ENCODE measurements around the gene SEPTIN6.

Gene SEPTIN6

DNA sequence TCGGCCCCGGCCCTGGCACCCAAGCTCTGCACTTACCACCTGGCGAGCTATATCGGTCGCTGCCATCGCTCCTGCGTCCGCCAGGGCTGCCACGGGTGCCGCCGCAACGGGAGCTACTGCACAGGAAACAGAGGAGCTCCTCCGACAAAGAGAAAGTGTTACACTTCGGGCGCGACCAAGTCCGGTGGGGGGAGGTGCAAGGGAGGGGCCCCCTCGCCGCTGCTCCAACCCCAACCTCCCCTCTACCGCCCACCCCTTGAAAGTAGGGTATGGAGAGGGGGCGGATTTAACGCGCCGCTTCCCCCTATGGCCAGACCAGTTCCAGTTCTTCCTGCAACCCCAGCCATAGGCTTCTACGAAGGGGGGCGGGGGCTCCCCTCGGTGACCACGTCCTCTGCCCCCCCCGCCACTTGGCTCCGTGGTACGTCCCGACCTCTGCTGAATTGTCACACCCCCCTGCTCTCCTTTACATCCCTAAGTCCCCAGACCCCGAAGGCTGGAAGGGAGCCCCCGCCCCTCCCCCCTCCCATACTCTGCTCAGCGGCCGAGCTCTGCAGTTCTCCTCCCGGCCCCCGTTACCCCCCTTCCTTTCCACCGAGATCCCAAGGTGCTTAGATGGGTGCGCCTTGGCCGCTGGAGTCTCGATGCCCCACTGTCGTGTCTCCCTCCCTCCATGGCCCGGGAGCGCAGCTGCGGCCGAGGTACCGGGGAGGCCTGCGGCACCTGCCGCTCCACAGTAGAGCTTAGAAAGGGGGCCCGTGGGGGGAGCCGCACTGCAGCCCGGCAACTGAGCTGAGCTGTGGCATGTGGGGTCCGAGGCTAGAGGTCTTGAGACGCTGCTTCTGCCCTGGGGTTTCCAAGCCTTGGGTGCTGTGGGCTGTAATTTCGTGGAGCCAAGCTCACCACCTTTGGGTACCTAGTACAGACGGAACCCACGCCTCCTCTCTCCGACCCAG is at the start of gene SEPTIN6:
TSS of gene SEPTIN6 (minus strand) at position 129 of the 956 bp plus-strand sequence. CDS start at position 66, 63 bp downstream.
- H3K4me1 ChIP-seq (ENCODE audit: control insufficient read depth in 2 of 2, insufficient read depth in 2 of 2, low read length in 2 of 2), result no peaks in the 10 kb centered on the region

DNA sequence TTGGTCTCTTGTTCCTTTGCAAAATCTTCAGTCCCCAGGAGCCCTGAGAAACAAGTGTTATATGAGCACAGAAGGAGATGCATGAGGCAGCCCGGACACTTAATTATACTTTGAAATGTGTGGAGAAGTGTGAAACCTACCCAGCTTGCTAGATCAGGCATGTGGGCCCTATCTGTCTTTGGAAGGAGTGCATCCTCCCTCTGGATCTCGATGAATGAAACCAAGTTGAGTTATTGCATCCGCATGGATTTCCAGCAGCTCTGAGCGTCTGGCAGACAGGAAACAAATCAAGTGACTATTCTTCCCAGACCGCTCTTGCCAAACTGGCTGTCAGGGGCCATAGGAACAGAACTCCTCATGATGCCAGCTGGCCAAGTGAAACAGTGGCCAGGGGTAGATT is 45.8 kb upstream of the SEPTIN6 start:
- Histone ChIP-seq H3K9me3 (ENCODE audit: control insufficient read depth in 2 of 2, low read length in 2 of 2) (no peaks in the 10 kb centered on the region), H3K36me3 (ENCODE audit: control insufficient read depth in 2 of 2, insufficient read depth in 2 of 2, low read length in 2 of 2) (no peaks in the 10 kb centered on the region), H3K27me3 (ENCODE audit: control insufficient read depth in 2 of 2, insufficient read depth in 2 of 2, low read length in 2 of 2) (peaks cover 0 to 6% of the 10 kb centered on the region in 2 donors), H3K27ac (ENCODE audit: low read depth in 2 of 2, low read length in 2 of 2) (no peak overlapping the region), H3K9ac (ENCODE audit: low read depth in 1 of 2, low read length in 2 of 2) (no peak overlapping the region), H3K4me3 (ENCODE audit: low read length in 2 of 2) (no peak overlapping the region), H3K4me1 (ENCODE audit: control insufficient read depth in 2 of 2, insufficient read depth in 2 of 2, low read length in 2 of 2) (no peaks in the 10 kb centered on the region)

More for the DNA sequence above, at the start of gene SEPTIN6:
- Histone ChIP-seq H3K9ac (ENCODE audit: low read depth in 1 of 2, low read length in 2 of 2) (peak within 1 kb of the TSS; percentile 47 to 65), H3K27me3 (ENCODE audit: control insufficient read depth in 2 of 2, insufficient read depth in 2 of 2, low read length in 2 of 2) (no peaks in the 10 kb centered on the region), H3K36me3 (ENCODE audit: control insufficient read depth in 2 of 2, insufficient read depth in 2 of 2, low read length in 2 of 2) (no peaks in the 10 kb centered on the region), H3K4me3 (ENCODE audit: low read length in 2 of 2) (peak within 1 kb of the TSS; percentile 69 to 74), H3K9me3 (ENCODE audit: control insufficient read depth in 2 of 2, low read length in 2 of 2) (no peaks in the 10 kb centered on the region), H3K27ac (ENCODE audit: low read depth in 2 of 2, low read length in 2 of 2) (peak within 1 kb of the TSS; percentile 68 to 82)

DNA sequence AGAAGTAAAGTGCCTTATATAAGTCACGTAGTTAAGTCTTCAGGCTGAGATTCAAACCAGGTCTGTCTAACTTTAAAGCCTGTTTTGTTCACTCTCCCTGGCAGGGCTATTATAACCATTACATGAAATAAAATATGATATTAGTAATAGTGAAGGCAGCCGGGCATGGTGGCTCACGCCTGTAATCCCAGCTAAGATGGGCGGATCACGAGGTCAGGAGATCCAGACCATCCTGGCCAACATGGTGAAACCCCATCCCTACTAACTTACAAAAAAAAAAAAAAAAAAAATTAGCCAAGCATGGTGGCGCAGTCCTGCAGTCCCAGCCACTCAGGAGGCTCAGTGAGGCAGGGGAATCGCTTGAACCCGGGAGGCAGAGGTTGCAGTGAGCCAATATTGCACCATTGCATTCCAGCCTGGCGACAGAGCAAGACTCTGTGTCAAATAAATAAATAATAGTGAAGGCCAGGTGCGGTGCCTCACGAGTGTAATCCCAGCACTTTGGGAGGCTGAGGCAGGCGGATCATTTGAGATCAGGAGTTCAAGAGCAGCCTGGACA is 43.3 kb upstream of the SEPTIN6 start:
- Histone ChIP-seq H3K9me3 (ENCODE audit: control insufficient read depth in 2 of 2, low read length in 2 of 2) (no peaks in the 10 kb centered on the region), H3K27me3 (ENCODE audit: control insufficient read depth in 2 of 2, insufficient read depth in 2 of 2, low read length in 2 of 2) (peaks cover 0 to 9% of the 10 kb centered on the region in 2 donors), H3K36me3 (ENCODE audit: control insufficient read depth in 2 of 2, insufficient read depth in 2 of 2, low read length in 2 of 2) (no peaks in the 10 kb centered on the region), H3K4me1 (ENCODE audit: control insufficient read depth in 2 of 2, insufficient read depth in 2 of 2, low read length in 2 of 2) (no peaks in the 10 kb centered on the region), H3K27ac (ENCODE audit: low read depth in 2 of 2, low read length in 2 of 2) (no peak overlapping the region), H3K9ac (ENCODE audit: low read depth in 1 of 2, low read length in 2 of 2) (no peak overlapping the region), H3K4me3 (ENCODE audit: low read length in 2 of 2) (no peak overlapping the region)

DNA sequence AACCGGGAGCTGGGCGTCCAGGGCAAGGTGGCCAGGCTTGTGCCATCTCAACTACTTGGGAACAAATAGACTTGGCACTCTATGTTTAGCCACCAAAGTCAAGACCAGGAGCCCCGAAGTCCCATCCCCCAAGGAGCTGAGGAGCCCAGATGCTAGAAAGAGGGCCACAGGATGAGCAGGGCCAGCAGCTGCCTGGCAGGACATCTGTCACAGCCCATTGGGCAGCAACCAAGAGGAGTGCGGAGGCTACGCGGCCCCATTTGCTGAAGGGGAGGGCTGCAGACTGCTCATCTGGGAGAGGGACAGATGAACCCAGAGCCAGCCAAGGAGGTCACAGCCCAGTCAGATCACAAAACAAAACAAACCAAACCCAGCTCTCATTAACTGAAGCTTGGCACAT is 42.5 kb upstream of the SEPTIN6 start:
- Histone ChIP-seq H3K9ac (ENCODE audit: low read depth in 1 of 2, low read length in 2 of 2) (no peak overlapping the region), H3K27me3 (ENCODE audit: control insufficient read depth in 2 of 2, insufficient read depth in 2 of 2, low read length in 2 of 2) (peaks cover 0 to 9% of the 10 kb centered on the region in 2 donors), H3K4me3 (ENCODE audit: low read length in 2 of 2) (no peak overlapping the region), H3K4me1 (ENCODE audit: control insufficient read depth in 2 of 2, insufficient read depth in 2 of 2, low read length in 2 of 2) (no peaks in the 10 kb centered on the region), H3K27ac (ENCODE audit: low read depth in 2 of 2, low read length in 2 of 2) (no peak overlapping the region), H3K9me3 (ENCODE audit: control insufficient read depth in 2 of 2, low read length in 2 of 2) (no peaks in the 10 kb centered on the region), H3K36me3 (ENCODE audit: control insufficient read depth in 2 of 2, insufficient read depth in 2 of 2, low read length in 2 of 2) (no peaks in the 10 kb centered on the region)

DNA sequence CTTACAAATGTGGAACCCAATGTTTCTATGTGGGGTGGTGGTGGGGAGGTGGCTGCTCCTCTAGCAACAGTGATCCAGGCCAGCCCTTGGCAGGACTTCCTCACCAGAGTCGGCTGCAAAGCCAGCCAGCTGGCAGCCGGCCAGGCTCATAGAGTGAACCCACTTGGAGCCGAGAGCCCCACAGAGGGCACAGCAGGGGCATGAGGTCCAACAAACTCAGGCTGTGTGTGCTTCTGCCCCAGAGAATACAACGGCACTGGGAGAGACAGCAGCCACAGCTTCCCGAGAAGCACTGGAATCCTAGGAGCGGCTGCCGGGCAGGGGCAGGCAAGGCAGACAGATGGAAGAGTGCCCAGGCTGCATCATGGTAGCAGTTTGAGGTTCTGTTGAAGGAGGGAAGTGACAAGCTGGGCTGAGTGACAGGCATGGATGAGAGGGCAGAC is 42.0 kb upstream of the SEPTIN6 start:
- H3K4me1 ChIP-seq (ENCODE audit: control insufficient read depth in 2 of 2, insufficient read depth in 2 of 2, low read length in 2 of 2), result no peaks in the 10 kb centered on the region
- H3K36me3 ChIP-seq (ENCODE audit: control insufficient read depth in 2 of 2, insufficient read depth in 2 of 2, low read length in 2 of 2), result no peaks in the 10 kb centered on the region
- no peaks in the 10 kb centered on the region for H3K9me3 ChIP-seq (ENCODE audit: control insufficient read depth in 2 of 2, low read length in 2 of 2)
- H3K27me3 ChIP-seq (ENCODE audit: control insufficient read depth in 2 of 2, insufficient read depth in 2 of 2, low read length in 2 of 2), result peaks cover 0 to 9% of the 10 kb centered on the region in 2 donors
- no peak overlapping the region for H3K4me3 ChIP-seq (ENCODE audit: low read length in 2 of 2)
- no peak overlapping the region for H3K27ac ChIP-seq (ENCODE audit: low read depth in 2 of 2, low read length in 2 of 2)
- H3K9ac ChIP-seq (ENCODE audit: low read depth in 1 of 2, low read length in 2 of 2), result no peak overlapping the region

DNA sequence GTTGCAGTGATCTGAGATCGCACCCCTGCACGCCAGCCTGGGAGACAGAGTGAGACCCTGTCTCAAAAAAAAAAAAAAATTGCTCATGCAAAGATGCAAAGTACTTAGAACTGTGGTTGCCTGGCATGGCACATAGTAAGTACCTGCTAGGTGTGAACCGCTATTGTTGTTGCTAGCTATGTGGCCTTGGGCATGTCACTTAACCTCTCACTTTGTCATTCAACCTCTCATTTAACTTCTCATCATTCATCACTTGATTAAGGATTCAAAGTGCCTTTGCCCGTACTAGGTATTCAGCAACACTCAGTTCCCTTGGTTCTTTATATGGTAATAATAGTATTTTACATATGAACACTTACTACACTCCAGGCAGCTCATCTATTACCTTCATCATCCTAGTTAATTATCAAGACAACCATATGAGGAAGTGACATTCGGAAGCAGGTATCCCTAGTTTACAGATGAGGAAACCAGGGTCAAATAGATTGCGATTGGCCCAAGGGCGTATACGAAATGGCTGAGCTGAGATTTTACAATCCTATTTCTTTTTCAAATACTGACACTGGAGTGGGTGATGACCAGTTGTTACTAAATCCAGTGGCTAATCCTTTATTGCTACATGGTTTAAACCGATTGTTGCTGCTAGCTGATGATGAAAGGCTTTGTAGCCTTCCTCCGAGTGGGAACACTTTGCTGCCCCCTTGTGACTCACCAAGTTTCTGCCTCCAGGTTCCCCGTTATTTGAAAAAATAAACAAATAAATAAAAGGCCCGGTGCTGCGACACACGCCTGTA is 36.6 kb upstream of the SEPTIN6 start:
- no peaks in the 10 kb centered on the region for H3K9me3 ChIP-seq (ENCODE audit: control insufficient read depth in 2 of 2, low read length in 2 of 2)
- peaks cover 0 to 3% of the 10 kb centered on the region in 2 donors for H3K27me3 ChIP-seq (ENCODE audit: control insufficient read depth in 2 of 2, insufficient read depth in 2 of 2, low read length in 2 of 2)
- H3K4me3 ChIP-seq (ENCODE audit: low read length in 2 of 2), result no peak overlapping the region
- no peak overlapping the region for H3K9ac ChIP-seq (ENCODE audit: low read depth in 1 of 2, low read length in 2 of 2)
- no peaks in the 10 kb centered on the region for H3K4me1 ChIP-seq (ENCODE audit: control insufficient read depth in 2 of 2, insufficient read depth in 2 of 2, low read length in 2 of 2)
- no peaks in the 10 kb centered on the region for H3K36me3 ChIP-seq (ENCODE audit: control insufficient read depth in 2 of 2, insufficient read depth in 2 of 2, low read length in 2 of 2)
- H3K27ac ChIP-seq (ENCODE audit: low read depth in 2 of 2, low read length in 2 of 2), result no peak overlapping the region

DNA sequence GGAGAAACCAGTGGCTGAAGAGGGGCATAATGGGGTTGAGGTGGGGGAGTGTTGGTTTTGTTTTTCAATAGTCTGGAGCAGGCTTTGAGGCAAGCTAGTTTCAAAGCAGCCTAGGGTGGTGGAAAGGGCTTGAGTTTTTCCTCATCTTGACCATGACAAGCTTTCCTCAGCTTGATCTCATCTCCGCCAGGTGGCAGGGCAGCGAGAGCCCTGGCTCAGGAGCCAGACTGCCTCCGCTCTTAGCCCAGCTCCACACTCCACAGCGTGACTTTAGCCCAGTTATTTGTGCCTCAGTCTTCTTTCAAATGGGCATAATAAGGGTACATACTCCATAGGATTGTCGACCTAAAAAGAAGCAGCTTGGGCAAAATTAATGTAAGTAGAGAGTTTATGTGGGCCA is 35.5 kb upstream of the SEPTIN6 start:
- Histone ChIP-seq H3K4me3 (ENCODE audit: low read length in 2 of 2) (no peak overlapping the region), H3K9me3 (ENCODE audit: control insufficient read depth in 2 of 2, low read length in 2 of 2) (no peaks in the 10 kb centered on the region), H3K27ac (ENCODE audit: low read depth in 2 of 2, low read length in 2 of 2) (no peak overlapping the region), H3K4me1 (ENCODE audit: control insufficient read depth in 2 of 2, insufficient read depth in 2 of 2, low read length in 2 of 2) (no peaks in the 10 kb centered on the region), H3K27me3 (ENCODE audit: control insufficient read depth in 2 of 2, insufficient read depth in 2 of 2, low read length in 2 of 2) (peaks cover 0 to 3% of the 10 kb centered on the region in 2 donors), H3K9ac (ENCODE audit: low read depth in 1 of 2, low read length in 2 of 2) (no peak overlapping the region), H3K36me3 (ENCODE audit: control insufficient read depth in 2 of 2, insufficient read depth in 2 of 2, low read length in 2 of 2) (no peaks in the 10 kb centered on the region)

DNA sequence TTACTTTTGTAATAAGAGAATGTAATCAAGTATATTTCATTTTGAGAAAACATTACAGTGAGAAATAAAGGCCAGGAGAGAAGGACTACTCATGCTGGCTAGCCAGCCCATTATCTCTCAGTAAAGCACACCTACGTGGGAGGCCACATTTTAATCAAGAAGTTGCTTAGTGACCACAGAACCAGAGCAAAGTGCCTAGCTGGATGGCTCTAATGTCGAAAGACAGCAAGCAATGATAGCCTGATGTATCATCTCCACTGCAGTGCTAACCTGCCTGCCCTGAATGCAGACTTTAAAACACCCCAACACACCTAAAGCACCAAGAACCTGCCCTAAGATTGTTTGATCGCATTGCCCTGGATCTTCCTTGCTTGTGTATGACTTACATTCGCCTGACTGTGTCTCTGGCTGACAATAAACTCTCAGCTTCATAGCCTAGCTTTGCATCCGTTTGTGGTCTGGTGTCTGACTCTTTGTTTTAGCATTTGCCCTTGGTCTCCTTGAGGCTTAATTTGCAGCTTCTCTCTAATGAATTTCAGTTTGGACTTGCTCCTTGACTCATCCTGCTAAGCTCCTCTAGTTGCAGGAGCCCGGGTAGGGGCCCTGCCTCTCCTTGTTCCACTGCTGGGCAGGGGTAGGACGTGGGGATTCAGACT is 34.1 kb upstream of the SEPTIN6 start:
- H3K9ac ChIP-seq (ENCODE audit: low read depth in 1 of 2, low read length in 2 of 2), result no peak overlapping the region
- H3K36me3 ChIP-seq (ENCODE audit: control insufficient read depth in 2 of 2, insufficient read depth in 2 of 2, low read length in 2 of 2), result no peaks in the 10 kb centered on the region
- H3K27me3 ChIP-seq (ENCODE audit: control insufficient read depth in 2 of 2, insufficient read depth in 2 of 2, low read length in 2 of 2), result peaks cover 0 to 3% of the 10 kb centered on the region in 2 donors
- H3K4me1 ChIP-seq (ENCODE audit: control insufficient read depth in 2 of 2, insufficient read depth in 2 of 2, low read length in 2 of 2), result no peaks in the 10 kb centered on the region
- H3K4me3 ChIP-seq (ENCODE audit: low read length in 2 of 2), result no peak overlapping the region
- no peaks in the 10 kb centered on the region for H3K9me3 ChIP-seq (ENCODE audit: control insufficient read depth in 2 of 2, low read length in 2 of 2)
- no peak overlapping the region for H3K27ac ChIP-seq (ENCODE audit: low read depth in 2 of 2, low read length in 2 of 2)

DNA sequence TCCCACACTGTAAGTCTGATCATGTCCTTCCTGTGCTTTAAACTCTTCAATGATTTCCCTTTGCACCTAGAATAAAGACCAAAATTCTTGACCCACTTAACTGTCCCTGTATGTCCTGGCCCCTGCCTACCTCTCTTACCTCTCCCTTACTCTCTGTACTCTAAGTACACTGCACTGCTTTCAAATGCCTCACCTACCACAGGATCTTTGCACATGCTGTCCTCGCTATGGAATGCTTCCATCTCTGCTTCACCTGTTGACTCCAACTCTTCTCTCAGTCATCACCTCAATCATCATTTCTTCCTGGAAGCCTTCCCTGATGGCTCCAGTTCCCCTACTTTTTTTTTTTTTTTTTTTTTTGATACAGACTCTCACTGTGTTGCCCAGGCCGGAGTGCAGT is 29.0 kb upstream of the SEPTIN6 start:
- Histone ChIP-seq H3K4me1 (ENCODE audit: control insufficient read depth in 2 of 2, insufficient read depth in 2 of 2, low read length in 2 of 2) (no peaks in the 10 kb centered on the region), H3K4me3 (ENCODE audit: low read length in 2 of 2) (no peak overlapping the region), H3K36me3 (ENCODE audit: control insufficient read depth in 2 of 2, insufficient read depth in 2 of 2, low read length in 2 of 2) (no peaks in the 10 kb centered on the region)

More for the DNA sequence above, 29.0 kb upstream of the SEPTIN6 start:
- Histone ChIP-seq H3K9ac (ENCODE audit: low read depth in 1 of 2, low read length in 2 of 2) (no peak overlapping the region), H3K27me3 (ENCODE audit: control insufficient read depth in 2 of 2, insufficient read depth in 2 of 2, low read length in 2 of 2) (no peaks in the 10 kb centered on the region), H3K27ac (ENCODE audit: low read depth in 2 of 2, low read length in 2 of 2) (no peak overlapping the region), H3K9me3 (ENCODE audit: control insufficient read depth in 2 of 2, low read length in 2 of 2) (no peaks in the 10 kb centered on the region)

Data from mucosa of rectum (tissue), 2 donors.